GM12892 (cell line): ENCODE results near the gene SORT1.

ENCODE experiments used
- POLR2A ChIP-seq: IDR thresholded peaks from 2 replicates; pipeline ENCODE4 v1.6.1; 2011; ENCODE audit warnings: low read depth, low read length, control low read depth
- POLR2AphosphoS5 ChIP-seq: IDR thresholded peaks from 2 replicates; pipeline ENCODE4 v1.6.1; 2011; ENCODE audit warnings: low read depth, low read length, control low read depth

- TF ChIP-seq POLR2A (no peak), POLR2AphosphoS5 (no peak)
Observed at GRCh38 chr1:109261578-109261977, 136.1 kb downstream of the SORT1 start.
